OCI-LY7 (cell line): ENCODE measurements around the gene CPT1A.

Experiments
- EZH2phosphoT487 ChIP-seq: fragments of 200-600 bp; sonication (generic); IDR thresholded peaks from 2 replicates; pipeline ENCODE4 v1.6.1; 2018; ENCODE audit warnings: low read depth, borderline replicate concordance, mild to moderate bottlenecking, mixed run types, antibody characterized with exemption, low read length, moderate library complexity, mixed read lengths
- TF ChIP-seq, protein P1 (sequence below): fragments of 200-600 bp; sonication (generic); conservative IDR thresholded peaks from 2 replicates; pipeline ENCODE4 v1.5.1; 2014; ENCODE audit warnings: mild to moderate bottlenecking, antibody characterized with exemption, low read length, moderate library complexity, mixed read lengths

DNA sequence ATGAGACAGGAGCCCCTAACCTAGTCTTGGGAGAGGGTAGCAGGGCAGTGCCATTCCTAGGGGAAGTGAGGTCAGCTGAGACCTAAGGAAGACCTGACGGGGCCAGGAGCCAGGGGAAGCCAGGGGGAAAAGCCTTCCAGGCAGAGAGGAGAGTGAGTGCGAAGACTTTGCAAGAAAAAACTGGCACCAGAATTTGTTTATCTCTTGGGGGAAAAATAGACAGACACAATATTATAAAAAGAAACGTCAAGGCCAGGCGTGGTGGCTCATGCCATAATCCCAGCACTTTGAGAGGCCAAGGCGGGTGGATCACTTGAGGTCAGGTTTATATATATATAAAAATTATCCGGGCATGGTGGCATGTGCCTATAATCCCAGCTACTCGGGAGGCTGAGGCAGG is 63.5 kb downstream of the CPT1A start:
- TF ChIP-seq, protein P1, sequence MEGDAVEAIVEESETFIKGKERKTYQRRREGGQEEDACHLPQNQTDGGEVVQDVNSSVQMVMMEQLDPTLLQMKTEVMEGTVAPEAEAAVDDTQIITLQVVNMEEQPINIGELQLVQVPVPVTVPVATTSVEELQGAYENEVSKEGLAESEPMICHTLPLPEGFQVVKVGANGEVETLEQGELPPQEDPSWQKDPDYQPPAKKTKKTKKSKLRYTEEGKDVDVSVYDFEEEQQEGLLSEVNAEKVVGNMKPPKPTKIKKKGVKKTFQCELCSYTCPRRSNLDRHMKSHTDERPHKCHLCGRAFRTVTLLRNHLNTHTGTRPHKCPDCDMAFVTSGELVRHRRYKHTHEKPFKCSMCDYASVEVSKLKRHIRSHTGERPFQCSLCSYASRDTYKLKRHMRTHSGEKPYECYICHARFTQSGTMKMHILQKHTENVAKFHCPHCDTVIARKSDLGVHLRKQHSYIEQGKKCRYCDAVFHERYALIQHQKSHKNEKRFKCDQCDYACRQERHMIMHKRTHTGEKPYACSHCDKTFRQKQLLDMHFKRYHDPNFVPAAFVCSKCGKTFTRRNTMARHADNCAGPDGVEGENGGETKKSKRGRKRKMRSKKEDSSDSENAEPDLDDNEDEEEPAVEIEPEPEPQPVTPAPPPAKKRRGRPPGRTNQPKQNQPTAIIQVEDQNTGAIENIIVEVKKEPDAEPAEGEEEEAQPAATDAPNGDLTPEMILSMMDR: no peak
- TF ChIP-seq EZH2phosphoT487: no peak
